Retina (tissue), 1 donor: ENCODE data around the gene TUBE1.

Experiments used
- DNase-seq: peaks from one replicate; pipeline ENCODE4 v3.0.0-alpha.2; 2016

The TUBE1 gene

GRCh38 chr6:112032728-112033127, 54.6 kb downstream of the TUBE1 start:
- no peak for DNase-seq

GRCh38 chr6:112031960-112032359, 55.3 kb downstream of the TUBE1 start:
- no peak for DNase-seq

- no peak for DNase-seq
Measured at GRCh38 chr6:112030961-112031660, 56.2 kb downstream of the TUBE1 start.

- DNase-seq: no peak
Measured at GRCh38 chr6:112030206-112030960, 56.9 kb downstream of the TUBE1 start.

GRCh38 chr6:112029045-112029822, 58.0 kb downstream of the TUBE1 start:
- peak; percentile 56 for DNase-seq

- no peak for DNase-seq
Measured at GRCh38 chr6:112027942-112028674, 59.2 kb downstream of the TUBE1 start.

GRCh38 chr6:112026933-112027332, 60.3 kb downstream of the TUBE1 start:
- DNase-seq: no peak

GRCh38 chr6:112024464-112024863, 62.8 kb downstream of the TUBE1 start:
- no peak for DNase-seq

- no peak for DNase-seq
Measured at GRCh38 chr6:112022749-112023148, 64.5 kb downstream of the TUBE1 start.

GRCh38 chr6:112021691-112022310, 65.5 kb downstream of the TUBE1 start:
- no peak for DNase-seq
